Activated T-helper 1 cell treated with anti-CD3 and anti-CD28 coated beads, Interleukin-12 subunit alpha, Interleukin-12 subunit beta, Interleukin-2, Interleukin-4 antibody, amounts not matched to agents 30 ng/mL and 10 ng/mL and 1 ng/mL, durations not matched to agents 14 hours and 24 hours and 36 hours (primary cell): ENCODE results near the gene CRIP2. TPM values are rescaled to one million over a fixed set of nuclear protein-coding genes. Genes with fewer than 3 reads are reported as not detected.

Source experiments
- DNase-seq: peaks from one replicate; pipeline ENCODE4 v3.0.0; 2021; ENCODE audit warnings: low spot score
- H3K27ac Mint-ChIP-seq: one replicate; pipeline ENCODE4 v1.8.0; 2021; ENCODE audit warnings: mild to moderate bottlenecking, mixed read lengths
- H3K27me3 Mint-ChIP-seq: one replicate; pipeline ENCODE4 v1.8.0; 2022; ENCODE audit warnings: mild to moderate bottlenecking, moderate library complexity, mixed read lengths; ENCODE audit not compliant: insufficient read depth
- H3K36me3 Mint-ChIP-seq: one replicate; pipeline ENCODE4 v1.8.0; 2021; ENCODE audit warnings: low read depth, mixed read lengths
- H3K4me1 Mint-ChIP-seq: one replicate; pipeline ENCODE4 v1.8.0; 2021; ENCODE audit warnings: low read depth, mixed read lengths
- H3K4me3 Mint-ChIP-seq: one replicate; pipeline ENCODE4 v1.8.0; 2021; ENCODE audit warnings: mild to moderate bottlenecking, moderate library complexity, mixed read lengths
- H3K9me3 Mint-ChIP-seq: one replicate; pipeline ENCODE4 v1.8.0; 2021; ENCODE audit warnings: mixed read lengths
- intact Hi-C: fragments of 100-400 bp; cut with micrococcal nuclease; formaldehyde crosslinking; loops from one replicate; pipeline ENCODE4 v1.15.1; 2024
- total RNA-seq: library from RNA; stranded (reverse); gene quantifications from 2 replicates; pipeline ENCODE4 v1.2.3, GENCODE V29; 2022

CRIP2 gene
- total RNA-seq, 1 donor from 2014 or later: not detected

GRCh38 chr14:105486163-105486973, 11.7 kb downstream of the CRIP2 start, which contains the start of gene CRIP1:
CRIP1 (plus strand) TSS chr14:105486886; CDS start chr14:105487260, 374 bp downstream.
- no peak for DNase-seq
- Mint-ChIP-seq H3K4me3 (peak within 1 kb of the TSS; percentile 85), H3K27ac (peak within 1 kb of the TSS; percentile 88), H3K4me1 (peaks cover 32% of the 10 kb centered on the region), H3K27me3 (peaks cover 2% of the 10 kb centered on the region), H3K9me3 (no peaks in the 10 kb centered on the region), H3K36me3 (no peaks in the 10 kb centered on the region)
- intact Hi-C loops: loop anchor here (10.0 kb wide), 1 partner anchor 242 kb away; the partner anchor contains the start of gene BTBD6

DNA sequence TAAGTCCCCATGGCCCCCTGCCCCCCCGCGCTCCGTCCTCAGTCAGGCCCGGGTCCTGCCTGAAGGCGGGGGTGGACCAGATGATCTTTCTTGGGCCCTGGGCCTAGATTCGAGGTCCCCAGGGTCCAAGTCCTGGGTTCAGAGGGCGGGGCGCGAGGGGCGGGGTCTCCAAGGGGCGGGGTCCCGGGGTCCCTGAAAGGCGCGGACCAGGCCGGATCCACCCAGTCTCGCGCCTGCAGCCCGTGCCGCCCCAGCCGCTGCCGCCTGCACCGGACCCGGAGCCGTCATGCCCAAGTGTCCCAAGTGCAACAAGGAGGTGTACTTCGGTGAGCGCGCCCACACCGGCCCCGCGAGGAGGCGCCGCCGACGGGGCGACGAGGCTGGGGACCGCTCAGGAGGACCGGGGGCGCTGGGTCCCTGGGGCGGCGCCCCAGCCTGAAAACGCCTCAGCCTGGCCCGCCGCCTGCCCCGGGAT, 12.4 kb downstream of the CRIP2 start:
- intact Hi-C loops: loop anchor here (10.0 kb wide), 1 partner anchor 242 kb away; the partner anchor contains the start of gene BTBD6
- Mint-ChIP-seq H3K36me3 (no peaks in the 10 kb centered on the region), H3K27me3 (peaks cover 2% of the 10 kb centered on the region), H3K27ac (no peak overlapping the region), H3K9me3 (no peaks in the 10 kb centered on the region), H3K4me3 (peak overlapping the region; percentile 53), H3K4me1 (peaks cover 27% of the 10 kb centered on the region)
- peak; percentile 41 for DNase-seq

GRCh38 chr14:105487449-105487985, 12.9 kb downstream of the CRIP2 start:
- Mint-ChIP-seq H3K27ac (peak overlapping the region; percentile 88), H3K9me3 (no peaks in the 10 kb centered on the region), H3K4me3 (peak overlapping the region; percentile 85), H3K36me3 (no peaks in the 10 kb centered on the region), H3K27me3 (no peaks in the 10 kb centered on the region), H3K4me1 (peaks cover 23% of the 10 kb centered on the region)
- intact Hi-C loops: loop anchor here (10.0 kb wide), 1 partner anchor 243 kb away; the partner anchor contains the start of gene BTBD6
- DNase-seq: peak; percentile 71

DNA sequence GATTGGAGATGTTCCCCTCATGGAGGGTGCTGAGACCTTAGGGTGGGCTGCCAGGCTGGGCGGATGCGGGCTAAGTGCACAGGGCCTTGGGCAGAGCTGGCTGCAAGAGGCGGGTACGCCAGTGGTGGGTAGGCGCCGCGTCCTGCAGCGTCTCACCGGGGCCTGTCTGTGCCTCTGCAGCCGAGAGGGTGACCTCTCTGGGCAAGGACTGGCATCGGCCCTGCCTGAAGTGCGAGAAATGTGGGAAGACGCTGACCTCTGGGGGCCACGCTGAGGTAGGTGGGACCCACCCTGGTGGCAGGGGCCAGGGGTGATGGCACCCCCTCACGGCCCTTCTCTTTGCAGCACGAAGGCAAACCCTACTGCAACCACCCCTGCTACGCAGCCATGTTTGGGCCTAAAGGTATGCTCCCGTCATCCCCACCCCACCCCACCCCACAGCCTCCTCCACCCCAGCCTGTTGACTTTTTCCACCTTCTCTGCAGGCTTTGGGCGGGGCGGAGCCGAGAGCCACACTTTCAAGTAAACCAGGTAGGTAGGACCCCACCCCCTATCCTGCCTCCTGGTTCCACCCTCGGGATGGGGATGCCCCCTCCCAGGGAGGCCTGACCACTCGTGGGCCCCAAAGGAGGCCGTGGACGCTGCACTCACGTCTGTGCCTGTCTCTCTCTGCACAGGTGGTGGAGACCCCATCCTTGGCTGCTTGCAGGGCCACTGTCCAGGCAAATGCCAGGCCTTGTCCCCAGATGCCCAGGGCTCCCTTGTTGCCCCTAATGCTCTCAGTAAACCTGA, 13.6 kb downstream of the CRIP2 start:
- intact Hi-C loops: loop anchor here (10.0 kb wide), 1 partner anchor 243 kb away; the partner anchor contains the start of gene BTBD6
- DNase-seq: no peak
- peak overlapping the region; percentile 85 for H3K4me3 Mint-ChIP-seq
- H3K27me3 Mint-ChIP-seq: no peaks in the 10 kb centered on the region
- H3K4me1 Mint-ChIP-seq: peaks cover 23% of the 10 kb centered on the region
- no peaks in the 10 kb centered on the region for H3K36me3 Mint-ChIP-seq
- H3K27ac Mint-ChIP-seq: peak overlapping the region; percentile 88
- H3K9me3 Mint-ChIP-seq: no peaks in the 10 kb centered on the region

GRCh38 chr14:105488781-105489541, 14.3 kb downstream of the CRIP2 start:
- no peaks in the 10 kb centered on the region for H3K27me3 Mint-ChIP-seq
- H3K4me1 Mint-ChIP-seq: peaks cover 23% of the 10 kb centered on the region
- H3K4me3 Mint-ChIP-seq: peak overlapping the region; percentile 83
- H3K27ac Mint-ChIP-seq: peak overlapping the region; percentile 95
- DNase-seq: no peak
- no peaks in the 10 kb centered on the region for H3K36me3 Mint-ChIP-seq
- intact Hi-C loops: loop anchor here (10.0 kb wide), 1 partner anchor 244 kb away; the partner anchor contains the start of gene BTBD6
- H3K9me3 Mint-ChIP-seq: no peaks in the 10 kb centered on the region

GRCh38 chr14:105489542-105490266, 15.1 kb downstream of the CRIP2 start:
- Mint-ChIP-seq H3K9me3 (no peaks in the 10 kb centered on the region), H3K27ac (peak overlapping the region; percentile 95), H3K27me3 (no peaks in the 10 kb centered on the region), H3K4me1 (peaks cover 16% of the 10 kb centered on the region), H3K36me3 (no peaks in the 10 kb centered on the region), H3K4me3 (peak overlapping the region; percentile 83)
- intact Hi-C loops: loop anchor here (1.0 to 10.0 kb wide), 8 partner anchors 15 to 737 kb away; partner anchors contain the start of genes BRF1, BTBD6, CRIP2 and MTA1
- peak; percentile 79 for DNase-seq

DNA sequence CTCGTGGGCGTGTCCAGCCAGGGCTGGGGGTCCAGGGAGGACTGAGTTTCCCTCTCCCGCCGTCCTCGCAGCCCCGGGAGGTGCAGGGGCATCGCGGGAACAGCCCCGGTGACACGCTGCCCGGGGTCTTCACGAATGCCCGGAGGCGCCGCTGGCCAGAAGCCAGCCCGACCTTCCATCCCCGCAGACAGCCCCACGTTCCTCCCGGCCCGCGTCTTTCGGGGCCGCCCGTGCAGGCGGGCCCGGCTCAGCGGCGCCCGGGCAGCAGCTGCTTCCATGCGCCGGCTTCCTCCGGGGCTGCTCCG, 15.6 kb downstream of the CRIP2 start:
- Mint-ChIP-seq H3K4me3 (peak overlapping the region; percentile 83), H3K27ac (no peak overlapping the region), H3K9me3 (no peaks in the 10 kb centered on the region), H3K27me3 (no peaks in the 10 kb centered on the region), H3K36me3 (no peaks in the 10 kb centered on the region), H3K4me1 (peaks cover 14% of the 10 kb centered on the region)
- no peak for DNase-seq
- intact Hi-C loops: loop anchor here (1.0 to 5.0 kb wide), 7 partner anchors 15 to 738 kb away; partner anchors contain the start of genes BRF1, CRIP2 and MTA1

DNA sequence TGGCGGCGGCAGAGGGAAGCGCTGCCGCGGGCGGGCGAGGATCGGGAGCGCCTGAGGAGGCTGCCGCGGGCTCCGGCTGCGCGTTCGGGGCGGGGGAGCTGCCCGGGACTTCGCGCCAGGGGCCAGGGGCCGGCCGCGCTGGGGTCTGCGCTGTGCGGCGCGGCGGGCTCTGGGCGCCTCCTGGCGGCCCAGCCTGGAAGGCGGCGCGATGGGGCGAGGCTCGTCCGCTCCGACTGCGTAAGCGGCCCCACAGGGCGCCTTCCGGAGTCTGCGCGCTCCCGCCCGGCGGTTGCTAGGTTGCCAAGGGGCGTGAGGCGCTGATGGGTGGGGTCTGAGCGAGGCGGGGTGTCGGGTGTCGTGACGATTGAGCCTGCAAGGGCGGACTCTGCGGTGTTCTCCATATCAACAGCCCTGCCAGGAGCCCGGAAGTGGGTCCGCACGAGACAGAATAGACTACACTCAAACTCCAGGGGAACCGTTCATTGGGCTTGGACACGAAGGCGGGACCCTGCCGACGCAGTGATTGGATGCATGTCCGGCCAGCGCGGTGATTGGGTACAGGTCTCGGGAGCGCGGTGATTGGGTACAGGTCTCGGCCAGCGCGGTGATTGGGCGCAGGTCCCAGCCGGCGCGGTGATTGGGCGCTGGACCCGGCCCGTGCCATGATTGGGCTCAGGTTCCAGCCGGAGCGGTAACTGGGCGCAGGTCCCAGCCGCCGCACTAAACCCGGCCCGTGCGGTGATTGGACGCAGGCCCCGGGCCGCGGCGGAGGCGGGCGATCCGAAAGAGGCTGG, 16.1 kb downstream of the CRIP2 start, which contains the start of gene TEDC1:
TEDC1 (plus strand) TSS at position 675 of the 794 bp plus-strand sequence. CDS start 130 bp downstream, outside the sequence.
- peak; percentile 99 for DNase-seq
- intact Hi-C loops: loop anchor here (1.0 to 5.0 kb wide), 14 partner anchors 8 to 738 kb away; partner anchors contain the start of genes BRF1, CDCA4, CRIP2 and GPR132
- H3K27me3 Mint-ChIP-seq: no peaks in the 10 kb centered on the region
- H3K36me3 Mint-ChIP-seq: no peaks in the 10 kb centered on the region
- peak within 1 kb of the TSS; percentile 90 for H3K27ac Mint-ChIP-seq
- H3K4me1 Mint-ChIP-seq: peaks cover 10% of the 10 kb centered on the region
- peak within 1 kb of the TSS; percentile 87 for H3K4me3 Mint-ChIP-seq
- no peaks in the 10 kb centered on the region for H3K9me3 Mint-ChIP-seq

GRCh38 chr14:105491366-105491973, 16.8 kb downstream of the CRIP2 start:
- Mint-ChIP-seq H3K4me3 (peak overlapping the region; percentile 87), H3K4me1 (peaks cover 8% of the 10 kb centered on the region), H3K36me3 (no peaks in the 10 kb centered on the region), H3K27ac (peak overlapping the region; percentile 90), H3K27me3 (no peaks in the 10 kb centered on the region), H3K9me3 (no peaks in the 10 kb centered on the region)
- DNase-seq: peak; percentile 84
- intact Hi-C loops: loop anchor here (1.0 to 5.0 kb wide), 9 partner anchors 9 to 558 kb away; partner anchors contain the start of genes CDCA4, CRIP2, GPR132 and TEX22
